Stimulated activated CD4-positive, alpha-beta T cell treated with anti-CD3 and anti-CD28 coated beads, Interleukin-2, amount 100 ng/mL, for 24 hours (primary cell): Measurements from ENCODE around the gene PLSCR1.

Source experiments
- DNase-seq, 2 donors: peaks; one replicate each; pipeline ENCODE4 v3.0.0-alpha.2; 2020

The PLSCR1 gene

DNA sequence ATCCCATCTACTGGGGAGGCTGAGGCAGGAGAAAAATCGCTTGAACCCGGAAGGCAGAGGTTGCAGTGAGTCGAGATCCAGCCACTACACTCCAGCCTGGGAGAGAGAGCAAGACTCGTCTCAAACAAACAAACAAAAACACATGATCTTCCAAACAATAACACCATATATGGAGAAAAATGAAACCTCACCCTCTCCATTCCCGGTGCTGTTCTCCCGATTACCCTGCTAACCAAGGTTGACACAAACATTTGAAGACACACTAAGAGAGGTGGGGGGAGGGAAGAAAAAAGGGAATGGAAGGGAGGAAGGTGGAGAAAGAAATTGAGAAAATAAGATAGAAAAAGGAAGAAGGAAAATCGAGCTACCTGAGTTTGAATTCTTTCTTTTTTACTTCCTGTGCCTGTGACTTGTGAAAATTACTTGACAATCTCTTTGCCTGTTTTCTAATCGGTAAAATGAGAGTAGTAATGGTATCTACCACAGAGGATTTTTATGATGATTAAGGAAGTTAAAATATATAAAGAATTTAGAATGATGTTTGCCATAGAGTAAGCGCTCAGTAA is 73.9 kb downstream of the PLSCR1 start:
- DNase-seq, result no peak

DNA sequence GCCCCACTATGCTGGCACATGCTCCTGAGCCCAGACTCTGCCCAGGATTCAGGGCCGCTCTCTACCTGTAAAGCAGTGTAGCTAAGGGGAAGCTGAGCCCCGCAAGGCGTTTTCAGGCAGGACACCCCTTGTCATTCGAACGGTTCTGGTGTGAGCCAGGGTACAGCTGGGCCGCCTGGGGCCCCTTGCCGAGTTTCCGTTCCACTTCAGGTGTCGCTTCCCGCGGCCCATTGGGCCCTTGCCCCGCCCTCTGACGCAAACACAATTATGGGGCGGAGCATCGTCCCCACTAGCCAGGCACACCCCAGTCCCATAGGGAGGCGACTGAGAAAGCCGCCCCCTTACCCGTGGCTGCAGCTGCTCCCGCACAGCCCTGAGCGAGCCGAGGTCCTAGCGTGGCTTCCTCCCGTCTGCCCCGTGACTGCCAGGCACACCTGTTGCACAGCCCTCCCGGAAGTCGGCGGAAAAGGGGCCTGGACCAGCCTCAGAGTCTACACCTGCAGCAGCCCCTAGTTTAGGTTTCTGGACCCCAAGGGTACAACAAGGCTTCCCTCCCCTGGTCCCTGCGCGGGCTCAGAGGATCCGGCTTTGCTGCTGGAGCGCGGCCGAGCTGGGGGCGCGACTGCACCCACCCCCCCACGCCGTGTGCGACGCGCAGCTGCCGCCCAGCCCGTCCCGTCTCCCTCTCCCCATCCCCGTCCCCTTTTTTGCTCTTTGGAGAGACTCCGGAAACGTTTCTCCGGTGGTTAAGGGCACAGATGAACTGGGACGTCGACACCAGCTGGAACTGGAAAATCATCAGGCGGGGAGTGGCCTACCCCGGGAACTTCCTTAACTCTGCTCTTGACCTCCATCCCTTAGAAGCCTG is 75.0 kb downstream of the PLSCR1 start, which contains the start of gene PLSCR2:
PLSCR2 (minus strand) TSS at position 412 of the 868 bp plus-strand sequence. CDS start 9,657 bp downstream, outside the sequence.
- peak; percentile 71 to 74 for DNase-seq

DNA sequence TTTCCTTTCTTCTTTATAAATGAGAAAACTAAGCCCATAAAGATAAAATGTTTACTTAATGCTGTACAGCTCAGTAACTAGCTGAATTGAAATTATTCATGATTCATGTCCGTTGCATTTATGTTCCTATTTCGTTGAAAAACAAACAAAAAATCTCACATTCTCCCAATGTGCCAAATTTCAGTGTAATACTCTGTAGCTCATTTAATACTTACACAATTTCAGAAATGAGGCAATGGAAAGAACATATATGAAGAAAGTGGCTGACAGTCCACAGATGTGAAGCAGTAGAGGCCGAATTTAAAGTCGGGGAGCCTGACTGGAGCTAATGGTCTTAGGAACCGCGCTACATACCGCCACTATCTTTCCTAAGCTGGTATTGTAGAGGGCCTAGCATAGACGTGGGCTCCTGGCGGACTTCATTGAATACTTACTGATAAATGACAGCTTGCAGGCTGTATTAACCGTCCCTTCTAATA is 75.7 kb downstream of the PLSCR1 start:
- no peak for DNase-seq

DNA sequence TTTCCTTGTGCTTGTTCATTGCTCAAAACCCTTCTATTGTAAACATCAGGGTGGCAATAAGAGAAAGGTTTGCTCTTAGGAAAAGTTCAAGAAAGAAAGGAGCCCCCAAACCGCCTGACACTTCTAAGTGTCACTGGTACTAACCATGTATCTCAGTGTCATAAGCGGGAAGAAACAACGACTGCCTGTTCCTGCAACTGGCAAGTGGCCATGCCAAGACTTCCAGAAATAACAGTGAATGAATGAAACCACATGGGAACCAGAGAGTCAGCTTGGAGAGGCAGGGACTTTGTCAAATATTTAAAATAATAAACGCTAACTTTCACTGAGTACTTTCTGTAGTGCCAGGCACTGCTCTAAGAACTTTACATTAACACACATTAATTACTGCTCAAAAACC is 76.2 kb downstream of the PLSCR1 start:
- no peak for DNase-seq

DNA sequence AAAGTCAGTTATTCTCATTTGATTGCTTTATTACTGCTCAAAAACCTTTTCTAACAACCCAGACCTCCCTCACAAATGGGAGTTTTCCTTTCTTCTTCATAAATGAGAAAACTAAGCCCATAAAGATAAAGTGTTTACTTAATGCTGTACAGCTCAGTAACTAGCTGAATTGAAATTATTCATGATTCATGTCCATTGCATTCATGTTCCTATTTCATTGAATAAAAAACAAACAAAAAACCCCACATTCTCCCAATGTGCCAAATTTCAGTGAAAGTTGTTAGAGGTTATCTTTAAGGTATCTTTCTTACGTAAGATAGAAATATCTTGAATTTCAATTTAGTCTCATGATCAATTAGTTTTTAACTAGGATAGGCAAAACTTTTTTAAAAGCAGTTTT is 77.8 kb downstream of the PLSCR1 start:
- DNase-seq, result no peak

DNA sequence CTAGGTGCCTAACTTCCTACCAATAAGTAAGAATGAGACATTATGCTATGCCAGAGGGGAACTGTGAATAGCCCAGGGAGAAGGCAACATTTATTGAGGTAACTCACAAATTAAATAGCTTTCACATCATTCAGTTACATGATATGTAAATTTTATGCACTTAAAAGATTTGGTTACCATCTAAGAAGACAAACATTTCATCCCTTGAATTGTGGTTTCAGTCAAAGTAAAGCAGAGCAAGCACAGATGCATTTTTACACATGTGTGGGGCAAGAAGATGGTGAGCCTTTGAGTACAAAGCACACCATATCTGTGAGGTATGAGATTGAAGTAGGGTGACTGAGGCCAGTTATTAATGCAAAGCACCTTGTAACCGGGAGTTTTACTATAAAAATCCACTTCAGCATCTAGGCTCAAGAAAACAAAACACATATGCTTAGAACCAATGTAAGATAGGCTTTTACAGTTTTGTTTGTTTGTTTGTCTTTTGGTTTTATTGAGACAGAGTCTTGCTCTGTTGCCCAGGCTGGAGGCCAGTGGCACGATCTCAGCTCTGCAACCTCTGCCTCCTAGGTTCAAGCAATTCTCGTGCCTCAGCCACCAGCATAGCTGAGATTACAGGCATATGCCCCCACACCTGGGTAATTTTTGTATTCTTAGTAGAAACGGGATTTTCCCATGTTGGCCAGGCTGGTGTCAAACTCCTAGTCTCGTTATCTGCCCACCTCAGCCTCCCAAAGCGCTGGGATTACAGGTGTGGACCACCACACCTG is 78.5 kb downstream of the PLSCR1 start:
- DNase-seq, result no peak
